D721Med (cell line): ENCODE measurements around the gene MED31.

Experiments used
- DNase-seq: peaks from one replicate; pipeline ENCODE4 v3.0.0; 2011; ENCODE audit warnings: low spot score; ENCODE audit not compliant: insufficient read length
- FAIRE-seq: peaks from 2 replicates; lab custom pipeline; 2011; peaks lifted over from hg19 to GRCh38; lab: Jason Lieb, UNC
- CTCF ChIP-seq: IDR thresholded peaks from 2 replicates; pipeline ENCODE4 v1.5.1; 2012; ENCODE audit warnings: mild to moderate bottlenecking, control low read depth; ENCODE audit not compliant: insufficient read depth; ENCODE audit errors: missing control alignments

MED31 gene

GRCh38 chr17:6633263-6633662 lies 18.1 kb downstream of the MED31 start:
- DNase-seq (no peak), FAIRE-seq (no peak)
- no peak for TF ChIP-seq CTCF

DNA sequence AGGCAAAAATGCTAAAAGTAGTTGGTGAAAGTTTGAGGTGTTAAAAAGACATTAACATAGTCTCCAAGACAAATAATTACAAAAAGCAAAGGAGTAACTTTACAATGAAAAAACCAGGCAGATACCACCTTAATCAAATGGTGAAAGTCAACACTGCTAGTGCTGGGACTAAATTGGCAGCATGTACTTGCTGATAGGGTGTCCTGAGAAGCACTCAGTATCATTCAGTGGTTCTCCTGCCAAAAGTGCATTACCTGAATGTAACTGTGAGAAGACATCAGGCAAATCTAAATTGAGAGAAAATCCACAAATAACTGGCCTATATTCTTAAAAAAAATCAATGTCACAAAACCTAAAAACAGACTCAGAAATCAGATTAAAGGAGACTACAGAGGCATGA lies 18.9 kb downstream of the MED31 start:
- no peak for TF ChIP-seq CTCF
- DNase-seq (no peak), FAIRE-seq (no peak)

- no peak for TF ChIP-seq CTCF
- no peak for DNase-seq
- FAIRE-seq: no peak
These were observed 21.0 kb downstream of the MED31 start for GRCh38 chr17:6630390-6630789.

- FAIRE-seq (no peak), DNase-seq (no peak)
- TF ChIP-seq CTCF: no peak
These were observed 24.4 kb downstream of the MED31 start for GRCh38 chr17:6627019-6627418.

GRCh38 chr17:6626616-6627015 lies 24.8 kb downstream of the MED31 start:
- FAIRE-seq (no peak), DNase-seq (no peak)
- no peak for TF ChIP-seq CTCF

DNA sequence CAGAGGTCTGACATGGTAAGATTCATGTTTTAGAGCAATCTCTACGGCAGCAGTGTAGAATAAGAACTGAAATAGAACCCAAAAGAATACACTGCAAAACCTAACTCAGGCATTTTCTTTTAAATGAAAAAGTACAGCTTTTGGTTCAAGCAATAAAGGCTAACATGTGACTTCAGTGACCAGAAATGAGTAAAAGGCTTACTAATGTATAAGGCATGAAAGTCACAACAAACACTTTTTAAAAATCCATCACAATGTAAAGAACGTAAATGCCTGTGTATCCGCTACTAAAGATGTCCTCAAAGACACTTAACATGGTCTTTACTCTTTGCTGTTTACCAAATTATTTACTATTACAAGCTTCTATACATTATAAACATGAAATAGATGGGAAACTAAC lies 27.5 kb downstream of the MED31 start:
- TF ChIP-seq CTCF: no peak
- DNase-seq (no peak), FAIRE-seq (no peak)

GRCh38 chr17:6611231-6611630 lies 40.2 kb downstream of the MED31 start:
- no peak for FAIRE-seq
- TF ChIP-seq CTCF: no peak

More at GRCh38 chr17:6611231-6611630, 40.2 kb downstream of the MED31 start:
- no peak for DNase-seq
